ENCODE measurements around the gene ODAD3. TPM values are rescaled to one million over a fixed set of nuclear protein-coding genes. Genes with fewer than 3 reads are reported as not detected.

ODAD3 gene
- total and polyA plus RNA-seq, 2 of the 13 experiments (the other 11 are each of a cell fraction or from before 2014, with no cell fraction given): 0.04 to 0.08 TPM

DNA sequence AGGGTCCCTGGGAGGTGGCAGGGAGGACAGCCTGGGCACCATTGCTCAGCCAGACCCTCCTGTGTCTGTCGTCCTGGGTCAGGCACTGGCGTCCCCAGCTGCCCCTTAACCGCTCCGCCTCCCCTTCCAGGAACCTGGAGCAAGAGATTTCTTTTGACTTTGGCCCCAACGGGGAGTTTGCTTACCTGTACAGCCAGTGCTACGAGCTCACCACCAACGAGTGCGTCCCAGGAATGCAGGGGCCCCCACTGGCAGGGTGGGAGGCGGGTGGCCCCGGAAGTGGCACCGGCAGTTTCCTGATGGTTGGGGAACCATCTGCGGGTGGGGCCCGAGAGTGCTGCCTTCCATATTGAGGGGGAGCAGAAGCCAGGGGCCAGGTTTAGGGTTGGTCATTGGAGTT lies 13.5 kb upstream of the ODAD3 start (continued):
- TF ChIP-seq, protein P1, sequence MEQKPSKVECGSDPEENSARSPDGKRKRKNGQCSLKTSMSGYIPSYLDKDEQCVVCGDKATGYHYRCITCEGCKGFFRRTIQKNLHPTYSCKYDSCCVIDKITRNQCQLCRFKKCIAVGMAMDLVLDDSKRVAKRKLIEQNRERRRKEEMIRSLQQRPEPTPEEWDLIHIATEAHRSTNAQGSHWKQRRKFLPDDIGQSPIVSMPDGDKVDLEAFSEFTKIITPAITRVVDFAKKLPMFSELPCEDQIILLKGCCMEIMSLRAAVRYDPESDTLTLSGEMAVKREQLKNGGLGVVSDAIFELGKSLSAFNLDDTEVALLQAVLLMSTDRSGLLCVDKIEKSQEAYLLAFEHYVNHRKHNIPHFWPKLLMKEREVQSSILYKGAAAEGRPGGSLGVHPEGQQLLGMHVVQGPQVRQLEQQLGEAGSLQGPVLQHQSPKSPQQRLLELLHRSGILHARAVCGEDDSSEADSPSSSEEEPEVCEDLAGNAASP (CRISPR knock-in tag; IDR thresholded peaks at IDR 0.05; ENCODE audit: borderline replicate concordance): no peak
- TF ChIP-seq SSRP1 (CRISPR knock-in tag; IDR thresholded peaks at IDR 0.05) (no peak), AGO1 (IDR thresholded peaks at IDR 0.05; ENCODE audit: low read depth, low read length, poor library complexity, severe bottlenecking) (no peak), ATRX (CRISPR knock-in tag; IDR thresholded peaks at IDR 0.05; ENCODE audit: borderline replicate concordance) (no peak), NR2F2 (IDR thresholded peaks at IDR 0.05; ENCODE audit: borderline replicate concordance, low read depth) (no peak), JUNB (CRISPR knock-in tag; IDR thresholded peaks at IDR 0.05; ENCODE audit: borderline replicate concordance) (no peak)
- TF ChIP-seq, protein P2, sequence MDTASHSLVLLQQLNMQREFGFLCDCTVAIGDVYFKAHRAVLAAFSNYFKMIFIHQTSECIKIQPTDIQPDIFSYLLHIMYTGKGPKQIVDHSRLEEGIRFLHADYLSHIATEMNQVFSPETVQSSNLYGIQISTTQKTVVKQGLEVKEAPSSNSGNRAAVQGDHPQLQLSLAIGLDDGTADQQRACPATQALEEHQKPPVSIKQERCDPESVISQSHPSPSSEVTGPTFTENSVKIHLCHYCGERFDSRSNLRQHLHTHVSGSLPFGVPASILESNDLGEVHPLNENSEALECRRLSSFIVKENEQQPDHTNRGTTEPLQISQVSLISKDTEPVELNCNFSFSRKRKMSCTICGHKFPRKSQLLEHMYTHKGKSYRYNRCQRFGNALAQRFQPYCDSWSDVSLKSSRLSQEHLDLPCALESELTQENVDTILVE (CRISPR knock-in tag; IDR thresholded peaks at IDR 0.05): no peak
- TF ChIP-seq, protein P3, sequence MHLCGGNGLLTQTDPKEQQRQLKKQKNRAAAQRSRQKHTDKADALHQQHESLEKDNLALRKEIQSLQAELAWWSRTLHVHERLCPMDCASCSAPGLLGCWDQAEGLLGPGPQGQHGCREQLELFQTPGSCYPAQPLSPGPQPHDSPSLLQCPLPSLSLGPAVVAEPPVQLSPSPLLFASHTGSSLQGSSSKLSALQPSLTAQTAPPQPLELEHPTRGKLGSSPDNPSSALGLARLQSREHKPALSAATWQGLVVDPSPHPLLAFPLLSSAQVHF (CRISPR knock-in tag; IDR thresholded peaks at IDR 0.05): no peak
- TF ChIP-seq, protein P4, sequence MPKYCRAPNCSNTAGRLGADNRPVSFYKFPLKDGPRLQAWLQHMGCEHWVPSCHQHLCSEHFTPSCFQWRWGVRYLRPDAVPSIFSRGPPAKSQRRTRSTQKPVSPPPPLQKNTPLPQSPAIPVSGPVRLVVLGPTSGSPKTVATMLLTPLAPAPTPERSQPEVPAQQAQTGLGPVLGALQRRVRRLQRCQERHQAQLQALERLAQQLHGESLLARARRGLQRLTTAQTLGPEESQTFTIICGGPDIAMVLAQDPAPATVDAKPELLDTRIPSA (CRISPR knock-in tag; IDR thresholded peaks at IDR 0.05; ENCODE audit: borderline replicate concordance): no peak
